A549 (cell line): Measurements from ENCODE around the gene RHOJ. TPM values are rescaled to one million over a fixed set of nuclear protein-coding genes. Genes with fewer than 3 reads are reported as not detected.
A peak's percentile ranks its signal among the peaks of the same experiment; 100 is the strongest.
"Not testable (repeated sequence)": the region's sequence is repeated elsewhere in the genome, so short reads cannot be mapped to it uniquely, and the experiment has no call there.

ENCODE experiments used
- ATAC-seq, 2 experiments: fragments of 200-7000 bp in 1 of 2; fragments of >200 bp in 1 of 2; cut with Nextera tagmentation in 1 of 2; cut with Tn5 transposase in 1 of 2; 3 replicates each; pipeline versions ENCODE4 v1.8.0 to v1.9.1; 2018 to 2020; ENCODE audit warnings: mild to moderate bottlenecking in 1 of 2, moderate library complexity in 1 of 2
- CTCF ChIA-PET: fragments of 300-600 bp; sonication (Branson Sonifier 250); formaldehyde crosslinking; extraction: SDS; loops from one replicate; lab custom pipeline; 2021; ENCODE audit warnings: antibody characterized with exemption, inconsistent platforms; lab: Yijun Ruan, JAX
- POLR2A ChIA-PET: fragments of 350-600 bp; formaldehyde crosslinking; extraction: SDS; loops from one replicate; lab custom pipeline; 2021; ENCODE audit warnings: antibody characterized with exemption, inconsistent platforms; lab: Yijun Ruan, JAX
- DNase-seq, 2 experiments: peaks; one replicate each; pipeline versions ENCODE4 v3.0.0 to v3.0.0-alpha.2; 2011 to 2016; ENCODE audit warnings: low read depth in 1 of 2, low spot score in 1 of 2
- FAIRE-seq: peaks from 2 replicates; lab custom pipeline; 2011; peaks lifted over from hg19 to GRCh38; lab: Jason Lieb, UNC
- H3K27ac ChIP-seq, 2 experiments: fragments of >200 bp; sonication (Bioruptor Twin); formaldehyde crosslinking; 3 replicates each; pipeline ENCODE4 v1.5.1; 2016 to 2017
- H3K4me1 ChIP-seq: fragments of >200 bp; sonication (Bioruptor Twin); formaldehyde crosslinking; 3 replicates; pipeline ENCODE4 v1.6.1; 2016
- H3K4me2 ChIP-seq: fragments of >200 bp; sonication (Bioruptor Twin); formaldehyde crosslinking; 3 replicates; pipeline ENCODE4 v1.6.1; 2016
- H3K4me3 ChIP-seq: fragments of >200 bp; sonication (Bioruptor Twin); formaldehyde crosslinking; 3 replicates; pipeline ENCODE4 v1.5.1; 2016
- H3K9me3 ChIP-seq: fragments of >200 bp; sonication (Bioruptor Twin); formaldehyde crosslinking; 3 replicates; pipeline ENCODE4 v1.6.1; 2016
- BHLHE40 ChIP-seq: IDR thresholded peaks from 2 replicates; pipeline ENCODE4 v1.6.1; 2012; ENCODE audit warnings: low read depth, low read length, inconsistent platforms
- CBX2 ChIP-seq: fragments of 200-600 bp; sonication (generic); IDR thresholded peaks from 2 replicates; pipeline ENCODE4 v1.6.1; 2016; ENCODE audit warnings: low read depth, mild to moderate bottlenecking, borderline replicate concordance
- CBX8 ChIP-seq: fragments of 200-600 bp; sonication (generic); IDR thresholded peaks from 2 replicates; pipeline ENCODE4 v1.6.1; 2016
- CEBPB ChIP-seq, 2 experiments: fragments of >200 bp in 1 of 2; sonication (Bioruptor Twin) in 1 of 2; formaldehyde crosslinking in 1 of 2; IDR thresholded peaks; 2 replicates each; pipeline ENCODE4 v1.6.1; 2012 to 2016
- EHF ChIP-seq: fragments of 250-450 bp; sonication (Bioruptor Pico); IDR thresholded peaks from 2 replicates; pipeline ENCODE4 v1.5.0; 2020; ENCODE audit warnings: mild to moderate bottlenecking
- EP300 ChIP-seq, 2 experiments: fragments of >200 bp; sonication (Bioruptor Twin); formaldehyde crosslinking; IDR thresholded peaks; 2 replicates in 1 of 2; 3 replicates in 1 of 2; pipeline ENCODE4 v1.6.1; 2016 to 2017
- FOSB ChIP-seq: fragments of 250-450 bp; sonication (Bioruptor Pico); IDR thresholded peaks from 2 replicates; pipeline ENCODE4 v1.5.0; 2020; ENCODE audit warnings: mild to moderate bottlenecking, moderate library complexity
- FOSL2 ChIP-seq, 2 experiments: fragments of 450-650 bp in 1 of 2; fragments of >200 bp in 1 of 2; sonication (Bioruptor Twin) in 1 of 2; formaldehyde crosslinking; IDR thresholded peaks; 2 replicates each; pipeline versions ENCODE4 v1.5.0 to v1.6.1; 2016 to 2020; ENCODE audit warnings: mild to moderate bottlenecking in 1 of 2, moderate library complexity in 1 of 2
- HDAC2 ChIP-seq: fragments of 200-600 bp; sonication (generic); IDR thresholded peaks from 2 replicates; pipeline ENCODE4 v1.6.1; 2016
- HEYL ChIP-seq: fragments of 250-450 bp; sonication (Bioruptor Pico); IDR thresholded peaks from 2 replicates; pipeline ENCODE4 v1.8.0; 2021; ENCODE audit warnings: mild to moderate bottlenecking, moderate library complexity
- HOXA7 ChIP-seq: fragments of 250-450 bp; sonication (Bioruptor Pico); IDR thresholded peaks from 2 replicates; pipeline ENCODE4 v1.5.0; 2020; ENCODE audit warnings: mild to moderate bottlenecking, moderate library complexity
- JUN ChIP-seq, 2 experiments: fragments of >200 bp; sonication (Bioruptor Twin); formaldehyde crosslinking; IDR thresholded peaks; 2 replicates in 1 of 2; 3 replicates in 1 of 2; pipeline ENCODE4 v1.6.1; 2016 to 2017
- KDM5A ChIP-seq: fragments of 200-600 bp; sonication (generic); IDR thresholded peaks from 2 replicates; pipeline ENCODE4 v1.6.1; 2016; ENCODE audit warnings: antibody characterized with exemption, mild to moderate bottlenecking
- MAFK ChIP-seq: fragments of 450-650 bp; IDR thresholded peaks from 2 replicates; pipeline ENCODE4 v1.6.1; 2014; ENCODE audit not compliant: partially characterized antibody
- MAZ ChIP-seq: fragments of 150-350 bp; IDR thresholded peaks from 2 replicates; pipeline ENCODE4 v1.6.1; 2014; ENCODE audit warnings: antibody characterized with exemption, low read depth, low read length, borderline replicate concordance
- PHF8 ChIP-seq: fragments of 200-600 bp; sonication (generic); IDR thresholded peaks from 2 replicates; pipeline ENCODE4 v1.6.1; 2016; ENCODE audit warnings: low read depth, mild to moderate bottlenecking, antibody characterized with exemption, moderate library complexity, borderline replicate concordance
- RAD21 ChIP-seq, 2 experiments: fragments of >200 bp in 1 of 2; sonication (Bioruptor Twin) in 1 of 2; formaldehyde crosslinking in 1 of 2; IDR thresholded peaks in 1 of 2; conservative IDR thresholded peaks in 1 of 2; 2 replicates in 1 of 2; 3 replicates in 1 of 2; pipeline ENCODE4 v1.6.1; 2012 to 2018; ENCODE audit warnings: inconsistent platforms in 1 of 2
- RNF2 ChIP-seq: fragments of 200-600 bp; sonication (generic); IDR thresholded peaks from 2 replicates; pipeline ENCODE4 v1.6.1; 2016; ENCODE audit warnings: low read depth, mild to moderate bottlenecking, antibody characterized with exemption, moderate library complexity, borderline replicate concordance
- SMC3 ChIP-seq: fragments of >200 bp; sonication (Bioruptor Twin); formaldehyde crosslinking; IDR thresholded peaks from 3 replicates; pipeline ENCODE4 v1.6.1; 2018; ENCODE audit warnings: inconsistent platforms
- SREBF2 ChIP-seq: fragments of 450-650 bp; IDR thresholded peaks from 2 replicates; pipeline ENCODE4 v1.6.1; 2014; ENCODE audit warnings: mild to moderate bottlenecking, moderate library complexity
- TP53 ChIP-seq: fragments of 250-450 bp; sonication (Bioruptor Pico); IDR thresholded peaks from 2 replicates; pipeline ENCODE4 v1.5.0; 2021; ENCODE audit warnings: mild to moderate bottlenecking, moderate library complexity
- WGBS: methylation state at CpG from one replicate; pipeline ENCODE4 v1.1.6; 2017; ENCODE audit errors: missing lambda C conversion rate; 5-methylcytosine and 5-hydroxymethylcytosine counted together
- polyA plus RNA-seq, 4 experiments: library from polyadenylated mRNA; depleted of rRNA in 3 of 4; stranded (reverse); fragments of >200 nt; fragmentation: RNase III in 1 of 4; extraction: RNeasy Plus Mini Kit Qiagen cat#74134 plus additional on column Dnase treatment in 1 of 4; gene quantifications; 2 replicates in 3 of 4; 3 replicates in 1 of 4; pipeline ENCODE4 v1.2.3, GENCODE V29; 2011 to 2017
- TF ChIP-seq, protein P1 (sequence below): fragments of 150-350 bp; IDR thresholded peaks from 2 replicates; pipeline ENCODE4 v1.6.1; 2014; ENCODE audit warnings: low read depth, mild to moderate bottlenecking, low read length
- TF ChIP-seq, protein P2 (sequence below): IDR thresholded peaks from 2 replicates; pipeline ENCODE4 v1.6.1; 2012
- TF ChIP-seq, protein P3 (sequence below): fragments of 250-450 bp; sonication (Bioruptor Pico); IDR thresholded peaks from 2 replicates; pipeline ENCODE4 v1.5.0; 2021; ENCODE audit warnings: mild to moderate bottlenecking, moderate library complexity, borderline replicate concordance
- TF ChIP-seq, protein P4 (sequence below): fragments of >200 bp; sonication (Bioruptor Twin); formaldehyde crosslinking; IDR thresholded peaks from 3 replicates; pipeline ENCODE4 v1.5.1; 2016
- TF ChIP-seq, protein P5 (sequence below): fragments of >200 bp; sonication (Bioruptor Twin); formaldehyde crosslinking; IDR thresholded peaks from 2 replicates; pipeline ENCODE4 v1.6.1; 2016

RHOJ gene
- polyA plus RNA-seq, 2 of the 4 experiments (the other 2 are of a cell fraction) = not detected

DNA sequence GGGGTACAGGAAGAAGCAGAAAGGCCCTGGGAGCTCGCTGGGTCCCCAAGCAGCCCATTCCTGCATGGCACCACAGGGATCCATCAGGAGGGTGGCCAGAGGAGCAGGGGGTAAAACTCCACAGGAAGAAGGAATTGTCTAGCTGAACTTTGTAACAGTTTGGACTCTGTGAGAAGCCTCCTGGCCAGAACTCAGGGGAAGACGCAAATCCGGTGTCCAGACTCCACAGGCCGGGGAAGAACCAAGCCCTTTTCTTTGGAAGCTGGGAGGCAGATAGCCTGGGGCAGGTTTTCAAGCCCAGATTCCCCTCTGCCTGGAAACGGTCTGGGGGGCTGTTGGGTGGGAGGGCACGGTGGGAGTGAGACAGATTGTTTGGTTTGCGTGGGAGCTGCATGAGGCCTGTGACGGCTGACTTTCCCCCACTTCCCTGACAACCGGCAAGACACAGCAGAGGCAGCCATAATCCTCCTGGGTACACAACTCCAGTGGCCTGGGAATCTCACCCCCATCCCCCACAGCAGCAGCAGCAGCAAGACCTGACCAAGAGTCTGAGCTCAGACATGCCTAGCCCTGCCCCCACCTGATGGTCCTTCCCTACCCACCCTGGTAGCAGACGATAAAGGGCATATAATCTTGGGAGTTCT is 97.8 kb downstream of the RHOJ start:
- POLR2A ChIA-PET = no interaction called here
- TF ChIP-seq EP300 (IDR thresholded peaks at IDR 0.05) (no peak), KDM5A (no peak), PHF8 (no peak), FOSB (CRISPR knock-in tag) (no peak), EHF (no peak), JUN (IDR thresholded peaks at IDR 0.05) (no peak), MAFK (no peak), HEYL (CRISPR knock-in tag) (no peak), CEBPB (IDR thresholded peaks at IDR 0.05) (no peak), BHLHE40 (no peak), SREBF2 (no peak), HOXA7 (no peak)
- TF ChIP-seq, protein P1, sequence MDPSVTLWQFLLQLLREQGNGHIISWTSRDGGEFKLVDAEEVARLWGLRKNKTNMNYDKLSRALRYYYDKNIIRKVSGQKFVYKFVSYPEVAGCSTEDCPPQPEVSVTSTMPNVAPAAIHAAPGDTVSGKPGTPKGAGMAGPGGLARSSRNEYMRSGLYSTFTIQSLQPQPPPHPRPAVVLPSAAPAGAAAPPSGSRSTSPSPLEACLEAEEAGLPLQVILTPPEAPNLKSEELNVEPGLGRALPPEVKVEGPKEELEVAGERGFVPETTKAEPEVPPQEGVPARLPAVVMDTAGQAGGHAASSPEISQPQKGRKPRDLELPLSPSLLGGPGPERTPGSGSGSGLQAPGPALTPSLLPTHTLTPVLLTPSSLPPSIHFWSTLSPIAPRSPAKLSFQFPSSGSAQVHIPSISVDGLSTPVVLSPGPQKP = no peak
- DNase-seq = no peak
- Histone ChIP-seq H3K27ac (no peak overlapping the region), H3K4me1 (no peaks in the 10 kb centered on the region), H3K4me2 (no peak overlapping the region), H3K4me3 (no peak overlapping the region), H3K9me3 (no peaks in the 10 kb centered on the region)
- WGBS = 52% methylated on average over 10 of the region's 10 CpGs
- FAIRE-seq = no peak
- CTCF ChIA-PET = no interaction called here
- ATAC-seq = no peak

DNA sequence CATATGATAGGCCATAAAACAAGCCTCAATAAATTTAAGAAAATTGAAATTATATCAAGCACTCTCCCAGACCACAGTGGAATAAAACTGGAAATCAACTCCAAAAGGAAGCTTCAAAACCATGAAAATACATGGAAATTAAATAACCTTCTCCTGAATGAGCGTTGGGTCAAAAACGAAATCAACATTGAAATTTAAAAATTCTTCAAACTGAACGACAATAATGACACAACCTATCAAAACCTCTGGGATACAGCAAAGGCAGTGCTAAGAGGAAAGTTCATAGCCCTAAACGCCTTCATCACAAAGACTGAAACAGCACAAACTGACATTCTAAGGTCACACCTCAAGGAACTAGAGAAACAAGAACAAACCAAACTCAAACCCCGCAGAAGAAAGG is 100.2 kb downstream of the RHOJ start:
- H3K4me1 ChIP-seq, FAIRE-seq, POLR2A ChIA-PET, H3K4me2 ChIP-seq, H3K4me3 ChIP-seq, ATAC-seq: not testable (repeated sequence)
- TF ChIP-seq CBX8 (peak; percentile 77; the same call in 1 of the 2 replicates), RNF2 (peak; percentile 64; the same call in 1 of the 2 replicates)
- TF ChIP-seq, all 56 proteins: peak for 2; not testable (repeated sequence) for 54
- H3K27ac ChIP-seq, H3K9me3 ChIP-seq, CTCF ChIA-PET, DNase-seq: not testable (repeated sequence)
- WGBS = 23% methylated on average over 5 of the region's 5 CpGs

DNA sequence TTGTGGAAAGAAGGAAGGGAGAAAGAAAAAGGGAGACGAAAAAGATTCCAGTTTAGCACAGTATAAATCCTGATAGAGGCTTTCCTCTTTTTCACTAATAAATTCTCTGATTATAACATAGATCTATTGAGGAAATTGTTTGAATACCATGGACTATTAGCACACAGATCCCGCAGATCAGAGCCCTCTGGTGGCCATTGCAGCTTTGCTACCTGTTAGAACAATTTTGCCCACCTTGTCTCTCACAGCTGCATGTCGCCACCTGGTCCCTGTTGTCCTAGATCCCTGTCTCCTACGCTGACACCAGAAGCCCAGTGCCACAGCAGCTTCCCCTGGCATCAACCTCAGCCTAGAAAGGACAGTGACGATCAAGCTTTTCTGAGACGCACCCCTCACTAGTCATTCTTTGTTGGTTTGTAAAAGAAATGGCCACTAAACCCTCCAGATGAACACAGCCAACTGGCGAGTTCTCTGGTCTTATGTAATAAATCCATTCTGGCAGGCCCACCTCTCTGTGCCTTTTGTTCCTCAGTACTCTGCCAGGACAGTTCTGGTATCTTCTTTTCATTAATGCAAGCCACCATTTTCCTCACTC is 104.6 kb downstream of the RHOJ start:
- Histone ChIP-seq H3K27ac (no peak overlapping the region), H3K4me2 (no peak overlapping the region), H3K9me3 (no peaks in the 10 kb centered on the region), H3K4me3 (no peak overlapping the region), H3K4me1 (no peaks in the 10 kb centered on the region)
- ChIA-PET CTCF (interaction anchor here (0.7 to 1.8 kb wide), 7 partner anchors 14 to 1146 kb away, joined by 3 to 5 read pairs (median 3); no protein-coding TSS in a partner anchor), POLR2A (no interaction called here)
- DNase-seq (peak in 1 of 2 experiments; percentile 35), FAIRE-seq (no peak), ATAC-seq (peak; percentile 77 to 86; a peak in 5 of 6 replicates)
- WGBS = 21% methylated on average over 7 of the region's 7 CpGs
- TF ChIP-seq, protein P2, sequence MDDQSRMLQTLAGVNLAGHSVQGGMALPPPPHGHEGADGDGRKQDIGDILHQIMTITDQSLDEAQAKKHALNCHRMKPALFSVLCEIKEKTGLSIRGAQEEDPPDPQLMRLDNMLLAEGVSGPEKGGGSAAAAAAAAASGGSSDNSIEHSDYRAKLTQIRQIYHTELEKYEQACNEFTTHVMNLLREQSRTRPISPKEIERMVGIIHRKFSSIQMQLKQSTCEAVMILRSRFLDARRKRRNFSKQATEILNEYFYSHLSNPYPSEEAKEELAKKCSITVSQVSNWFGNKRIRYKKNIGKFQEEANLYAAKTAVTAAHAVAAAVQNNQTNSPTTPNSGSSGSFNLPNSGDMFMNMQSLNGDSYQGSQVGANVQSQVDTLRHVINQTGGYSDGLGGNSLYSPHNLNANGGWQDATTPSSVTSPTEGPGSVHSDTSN = no peak
- no peak for TF ChIP-seq HEYL (CRISPR knock-in tag)
- no peak for TF ChIP-seq CBX2
- TF ChIP-seq SMC3 = peak; percentile 38; the same call in 2 of the 3 replicates
- TF ChIP-seq, protein P3, sequence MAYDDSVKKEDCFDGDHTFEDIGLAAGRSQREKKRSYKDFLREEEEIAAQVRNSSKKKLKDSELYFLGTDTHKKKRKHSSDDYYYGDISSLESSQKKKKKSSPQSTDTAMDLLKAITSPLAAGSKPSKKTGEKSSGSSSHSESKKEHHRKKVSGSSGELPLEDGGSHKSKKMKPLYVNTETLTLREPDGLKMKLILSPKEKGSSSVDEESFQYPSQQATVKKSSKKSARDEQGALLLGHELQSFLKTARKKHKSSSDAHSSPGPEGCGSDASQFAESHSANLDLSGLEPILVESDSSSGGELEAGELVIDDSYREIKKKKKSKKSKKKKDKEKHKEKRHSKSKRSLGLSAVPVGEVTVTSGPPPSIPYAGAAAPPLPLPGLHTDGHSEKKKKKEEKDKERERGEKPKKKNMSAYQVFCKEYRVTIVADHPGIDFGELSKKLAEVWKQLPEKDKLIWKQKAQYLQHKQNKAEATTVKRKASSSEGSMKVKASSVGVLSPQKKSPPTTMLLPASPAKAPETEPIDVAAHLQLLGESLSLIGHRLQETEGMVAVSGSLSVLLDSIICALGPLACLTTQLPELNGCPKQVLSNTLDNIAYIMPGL (CRISPR knock-in tag) = no peak
- no peak for TF ChIP-seq FOSL2 (IDR thresholded peaks at IDR 0.05)
- TF ChIP-seq FOSL2 (CRISPR knock-in tag; IDR thresholded peaks at IDR 0.05) = no peak
- TF ChIP-seq JUN (IDR thresholded peaks at IDR 0.05) = no peak
- no peak for TF ChIP-seq MAZ
- no peak for TF ChIP-seq TP53 (CRISPR knock-in tag)
- TF ChIP-seq, protein P4, sequence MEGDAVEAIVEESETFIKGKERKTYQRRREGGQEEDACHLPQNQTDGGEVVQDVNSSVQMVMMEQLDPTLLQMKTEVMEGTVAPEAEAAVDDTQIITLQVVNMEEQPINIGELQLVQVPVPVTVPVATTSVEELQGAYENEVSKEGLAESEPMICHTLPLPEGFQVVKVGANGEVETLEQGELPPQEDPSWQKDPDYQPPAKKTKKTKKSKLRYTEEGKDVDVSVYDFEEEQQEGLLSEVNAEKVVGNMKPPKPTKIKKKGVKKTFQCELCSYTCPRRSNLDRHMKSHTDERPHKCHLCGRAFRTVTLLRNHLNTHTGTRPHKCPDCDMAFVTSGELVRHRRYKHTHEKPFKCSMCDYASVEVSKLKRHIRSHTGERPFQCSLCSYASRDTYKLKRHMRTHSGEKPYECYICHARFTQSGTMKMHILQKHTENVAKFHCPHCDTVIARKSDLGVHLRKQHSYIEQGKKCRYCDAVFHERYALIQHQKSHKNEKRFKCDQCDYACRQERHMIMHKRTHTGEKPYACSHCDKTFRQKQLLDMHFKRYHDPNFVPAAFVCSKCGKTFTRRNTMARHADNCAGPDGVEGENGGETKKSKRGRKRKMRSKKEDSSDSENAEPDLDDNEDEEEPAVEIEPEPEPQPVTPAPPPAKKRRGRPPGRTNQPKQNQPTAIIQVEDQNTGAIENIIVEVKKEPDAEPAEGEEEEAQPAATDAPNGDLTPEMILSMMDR = peak; percentile 48
- TF ChIP-seq, protein P5, sequence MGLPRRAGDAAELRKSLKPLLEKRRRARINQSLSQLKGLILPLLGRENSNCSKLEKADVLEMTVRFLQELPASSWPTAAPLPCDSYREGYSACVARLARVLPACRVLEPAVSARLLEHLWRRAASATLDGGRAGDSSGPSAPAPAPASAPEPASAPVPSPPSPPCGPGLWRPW = no peak
- TF ChIP-seq HOXA7 = no peak
- TF ChIP-seq HDAC2 = no peak
- TF ChIP-seq RNF2 = no peak
- TF ChIP-seq RAD21 (conservative IDR thresholded peaks at IDR 0.05 in 1 of 2, IDR thresholded peaks at IDR 0.05 in 1 of 2) = peak; percentile 18 to 38; a peak in 2 of 5 replicates
